ENCODE data around the gene GPHB5. TPM values are rescaled to one million over a fixed set of nuclear protein-coding genes. Genes with fewer than 3 reads are reported as not detected.
"Not testable (repeated sequence)": the region's sequence is repeated elsewhere in the genome, so short reads cannot be mapped to it uniquely, and the experiment has no call there.

GPHB5 gene
- polyA plus RNA-seq, 1 experiment: not detected

- CTCF ChIA-PET: interaction anchor here (1.5 kb wide), 1 partner anchor 11 kb away, joined by 5 read pairs; no protein-coding TSS in a partner anchor
- Histone ChIP-seq H3K27ac (ENCODE audit: low read depth, low read length) (no peak overlapping the region), H3K9me3 (ENCODE audit: control insufficient read depth, insufficient read depth, low read length) (no peaks in the 10 kb centered on the region; the same call in 1 of the 2 replicates), H3K27me3 (ENCODE audit: control insufficient read depth, insufficient read depth, low read length) (no peaks in the 10 kb centered on the region), H3K4me3 (ENCODE audit: low read depth, low read length) (no peak overlapping the region)
- DNase-seq (ENCODE audit: low read depth, low spot score): peak; percentile 20
- POLR2A ChIA-PET: no interaction called here
- TF ChIP-seq CTCF (IDR thresholded peaks at IDR 0.05; ENCODE audit: low read depth, low read length): no peak
Observed at GRCh38 chr14:63287666-63288483, 30.9 kb downstream of the GPHB5 start.

- Histone ChIP-seq H3K4me3 (ENCODE audit: low read depth, low read length) (no peak overlapping the region), H3K27me3 (ENCODE audit: control insufficient read depth, insufficient read depth, low read length) (no peaks in the 10 kb centered on the region), H3K9me3 (ENCODE audit: control insufficient read depth, insufficient read depth, low read length) (no peaks in the 10 kb centered on the region; the same call in 1 of the 2 replicates), H3K27ac (ENCODE audit: low read depth, low read length) (no peak overlapping the region)
- ChIA-PET POLR2A (no interaction called here), CTCF (no interaction called here)
- no peak for TF ChIP-seq CTCF (IDR thresholded peaks at IDR 0.05; ENCODE audit: low read depth, low read length)
- no peak for DNase-seq (ENCODE audit: low read depth, low spot score)
Observed at GRCh38 chr14:63286071-63286470, 32.7 kb downstream of the GPHB5 start.

GRCh38 chr14:63283884-63284248 lies 34.9 kb downstream of the GPHB5 start:
- no peak for DNase-seq (ENCODE audit: low read depth, low spot score)
- ChIA-PET CTCF (interaction anchor here (0.7 to 1.4 kb wide), 3 partner anchors 24 to 1121 kb away, joined by 3 to 6 read pairs (median 5); no protein-coding TSS in a partner anchor), POLR2A (no interaction called here)
- TF ChIP-seq CTCF (IDR thresholded peaks at IDR 0.05; ENCODE audit: low read depth, low read length): no peak
- no peaks in the 10 kb centered on the region for H3K9me3 ChIP-seq (ENCODE audit: control insufficient read depth, insufficient read depth, low read length)
- no peaks in the 10 kb centered on the region for H3K27me3 ChIP-seq (ENCODE audit: control insufficient read depth, insufficient read depth, low read length)
- no peak overlapping the region for H3K4me3 ChIP-seq (ENCODE audit: low read depth, low read length)
- no peak overlapping the region for H3K27ac ChIP-seq (ENCODE audit: low read depth, low read length)

- H3K4me3 ChIP-seq (ENCODE audit: low read depth, low read length): no peak overlapping the region
- H3K9me3 ChIP-seq (ENCODE audit: control insufficient read depth, insufficient read depth, low read length): no peaks in the 10 kb centered on the region
- TF ChIP-seq CTCF (IDR thresholded peaks at IDR 0.05; ENCODE audit: low read depth, low read length): no peak
- H3K27ac ChIP-seq (ENCODE audit: low read depth, low read length): no peak overlapping the region
- POLR2A ChIA-PET: no interaction called here
- DNase-seq (ENCODE audit: low read depth, low spot score): no peak
- CTCF ChIA-PET: interaction anchor here (0.7 to 1.4 kb wide), 4 partner anchors 25 to 1120 kb away, joined by 3 to 6 read pairs (median 4); no protein-coding TSS in a partner anchor
- H3K27me3 ChIP-seq (ENCODE audit: control insufficient read depth, insufficient read depth, low read length): no peaks in the 10 kb centered on the region
Observed at GRCh38 chr14:63282997-63283883, 35.5 kb downstream of the GPHB5 start.

- CTCF ChIA-PET: interaction anchor here (0.8 to 7.1 kb wide), 4 partner anchors 106 to 1117 kb away, joined by 3 to 38 read pairs (median 23); partner anchors contain the start of gene KCNH5
- POLR2A ChIA-PET; H3K27ac ChIP-seq (ENCODE audit: low read depth, low read length); H3K9me3 ChIP-seq (ENCODE audit: control insufficient read depth, insufficient read depth, low read length); DNase-seq (ENCODE audit: low read depth, low spot score); H3K27me3 ChIP-seq (ENCODE audit: control insufficient read depth, insufficient read depth, low read length); H3K4me3 ChIP-seq (ENCODE audit: low read depth, low read length): not testable (repeated sequence)
Observed at GRCh38 chr14:63279933-63280332, 38.8 kb downstream of the GPHB5 start.
